Measurements from ENCODE around the gene CWH43.
"Not testable (repeated sequence)": the region's sequence is repeated elsewhere in the genome, so short reads cannot be mapped to it uniquely, and the experiment has no call there.

CWH43 gene

GRCh38 chr4:49098034-49098759 lies 112.1 kb downstream of the CWH43 start:
- DNase-seq = not testable (repeated sequence)

GRCh38 chr4:49099831-49100444 lies 113.9 kb downstream of the CWH43 start:
- not testable (repeated sequence) for DNase-seq

DNA sequence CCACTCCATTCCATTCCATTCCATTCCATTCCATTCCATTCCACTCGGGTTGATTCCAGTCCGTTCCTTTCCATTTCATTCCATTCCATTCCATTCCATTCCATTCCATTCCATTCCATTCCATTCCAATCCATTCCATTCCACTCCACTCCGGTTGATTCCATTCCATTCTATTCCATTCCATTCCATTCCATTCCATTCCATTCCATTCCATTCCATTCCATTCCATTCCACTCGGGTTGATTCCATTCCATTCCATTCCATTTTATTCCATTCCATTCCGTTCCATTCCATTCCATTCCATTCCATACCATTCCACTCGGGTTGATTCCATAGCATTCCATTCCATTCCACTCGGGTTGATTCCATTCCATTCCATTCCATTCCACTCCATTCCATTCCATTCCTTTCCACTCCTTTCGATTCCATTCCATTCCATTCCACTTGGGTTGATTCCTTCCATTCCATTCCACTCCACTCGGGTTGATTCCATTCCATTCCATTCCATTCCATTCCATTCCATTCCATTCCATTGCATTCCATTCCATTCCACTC lies 116.3 kb downstream of the CWH43 start:
- not testable (repeated sequence) for DNase-seq

GRCh38 chr4:49103436-49104136 lies 117.5 kb downstream of the CWH43 start:
- DNase-seq = not testable (repeated sequence)

GRCh38 chr4:49104231-49104930 lies 118.3 kb downstream of the CWH43 start:
- DNase-seq = not testable (repeated sequence)

DNA sequence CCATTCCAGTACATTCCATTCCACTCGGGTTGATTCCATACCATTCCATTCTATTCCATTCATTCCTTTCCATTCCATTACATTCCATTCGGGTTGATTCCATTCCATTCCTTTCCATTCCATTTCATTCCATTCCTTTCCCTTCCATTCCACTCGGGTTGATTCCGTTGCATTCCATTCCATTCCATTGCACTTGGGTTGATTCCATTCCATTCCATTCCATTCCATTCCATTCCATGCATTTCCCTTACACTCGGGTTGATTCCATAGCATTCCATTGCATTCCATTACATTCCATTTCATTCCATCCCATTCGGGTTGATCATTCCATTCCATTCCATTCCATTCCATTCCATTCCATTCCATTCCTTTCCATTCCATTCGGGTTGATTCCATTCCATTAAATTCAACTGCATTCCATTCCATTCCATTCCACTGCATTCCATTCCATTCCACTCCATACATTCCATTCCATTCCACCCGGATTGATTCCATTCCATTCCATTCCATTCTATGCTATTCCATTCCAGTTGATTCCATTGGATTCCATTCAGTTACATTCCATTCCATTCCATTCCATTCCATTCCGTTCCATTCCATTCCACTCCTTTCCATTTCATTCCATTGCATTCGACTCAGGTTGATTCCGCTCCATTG lies 119.3 kb downstream of the CWH43 start:
- not testable (repeated sequence) for DNase-seq

DNA sequence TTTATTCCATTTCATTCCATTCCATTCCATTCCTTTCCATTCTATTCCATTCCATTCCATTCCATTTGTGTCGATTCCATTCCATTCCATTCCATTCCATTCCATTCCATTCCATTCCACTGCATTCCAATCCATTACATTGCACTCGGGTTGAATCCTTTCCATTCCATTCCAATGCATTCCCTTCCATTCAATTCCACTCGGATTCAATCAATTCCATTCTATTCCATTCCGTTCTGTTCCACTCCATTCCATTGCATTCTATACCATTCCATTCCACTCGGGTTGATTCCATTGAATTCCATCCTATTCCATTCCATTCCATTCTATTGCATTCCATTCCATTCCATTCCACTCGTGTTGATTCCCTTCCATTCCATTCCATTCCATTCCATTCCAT lies 121.2 kb downstream of the CWH43 start:
- not testable (repeated sequence) for DNase-seq

GRCh38 chr4:49108183-49108978 lies 122.3 kb downstream of the CWH43 start:
- not testable (repeated sequence) for DNase-seq

DNA sequence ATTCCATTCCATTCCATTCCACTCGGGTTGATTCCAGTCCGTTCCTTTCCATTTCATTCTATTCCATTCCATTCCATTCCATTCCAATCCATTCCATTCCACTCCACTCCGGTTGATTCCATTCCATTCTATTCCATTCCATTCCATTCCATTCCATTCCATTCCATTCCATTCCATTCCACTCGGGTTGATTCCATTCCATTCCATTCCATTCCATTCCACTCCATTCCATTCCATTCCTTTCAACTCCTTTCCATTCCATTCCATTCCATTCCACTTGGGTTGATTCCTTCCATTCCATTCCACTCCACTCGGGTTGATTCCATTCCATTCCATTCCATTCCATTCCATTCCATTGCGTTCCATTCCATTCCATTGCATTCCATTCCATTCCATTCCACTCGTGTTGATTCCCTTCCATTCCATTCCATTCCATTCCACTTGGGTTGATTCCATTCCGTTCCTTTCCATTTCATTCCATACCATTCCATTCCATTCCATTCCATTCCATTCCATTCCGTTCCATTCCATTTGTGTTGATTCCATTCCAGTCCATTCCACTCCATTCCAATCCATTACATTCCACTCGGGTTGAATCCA lies 123.6 kb downstream of the CWH43 start:
- not testable (repeated sequence) for DNase-seq

DNA sequence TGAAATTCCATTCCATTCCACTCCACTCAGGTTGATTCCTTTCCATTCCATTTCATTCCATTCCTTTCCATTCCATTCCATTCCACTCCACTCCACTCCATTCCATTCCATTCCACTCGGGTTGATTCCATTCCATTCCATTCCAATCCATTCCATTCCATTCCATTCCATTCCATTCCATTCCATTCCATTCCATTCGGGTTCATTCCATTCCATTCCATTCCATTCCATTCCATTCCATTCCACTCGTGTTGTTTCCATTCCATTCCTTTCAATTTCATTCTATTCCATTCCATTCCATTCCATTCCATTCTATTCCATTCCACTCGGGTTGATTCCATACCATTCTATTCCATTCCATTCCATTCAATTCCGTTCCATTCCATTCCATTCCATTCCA lies 124.5 kb downstream of the CWH43 start:
- not testable (repeated sequence) for DNase-seq

Measured in CD4-positive, alpha-beta T cell treated with Interferon gamma for 1 hour (primary cell).